PC-9 (cell line): ENCODE results near the gene MFNG. TPM values are rescaled to one million over a fixed set of nuclear protein-coding genes. Genes with fewer than 3 reads are reported as not detected.

ENCODE experiments used
- BruUV-seq: library from RNA; stranded (reverse); fragments of 400-500 nt; replicated peaks from 2 replicates; lab custom pipeline; 2021; lab: Mats Ljungman, UMichigan
- CTCF ChIA-PET: fragments of 300-600 bp; sonication (Branson Sonifier 250); formaldehyde crosslinking; loops from one replicate; lab custom pipeline; 2022; ENCODE audit warnings: antibody characterized with exemption; lab: Charles Lee
- POLR2A ChIA-PET: fragments of 300-600 bp; sonication (Branson Sonifier 250); formaldehyde crosslinking; loops from one replicate; lab custom pipeline; 2022; ENCODE audit warnings: antibody characterized with exemption; ENCODE audit not compliant: unreplicated experiment; lab: Charles Lee
- DNase-seq, 2 experiments: peaks; one replicate each; pipeline versions ENCODE4 v3.0.0 to v3.0.0-alpha.2; 2015 to 2022; ENCODE audit warnings: mixed read lengths in 1 of 2
- H2AFZ ChIP-seq: fragments of 200-600 bp; sonication (generic); 2 replicates; pipeline ENCODE4 v1.8.1; 2017; ENCODE audit warnings: antibody characterized with exemption
- H3F3A ChIP-seq: fragments of 200-600 bp; sonication (generic); 2 replicates; pipeline ENCODE4 v1.8.1; 2017; ENCODE audit warnings: antibody characterized with exemption, mild to moderate bottlenecking, low read depth; ENCODE audit not compliant: insufficient read depth
- H3K27ac ChIP-seq: fragments of 200-600 bp; sonication (generic); 2 replicates; pipeline ENCODE4 v1.6.1; 2016; ENCODE audit warnings: mixed run types
- H3K27me3 ChIP-seq: fragments of 200-600 bp; sonication (generic); 2 replicates; pipeline ENCODE4 v1.6.1; 2016; ENCODE audit warnings: low read depth, mixed run types; ENCODE audit not compliant: insufficient read depth
- H3K36me3 ChIP-seq: fragments of 200-600 bp; sonication (generic); 2 replicates; pipeline ENCODE4 v1.6.1; 2016; ENCODE audit warnings: low read depth, mixed run types
- H3K4me1 ChIP-seq: fragments of 200-600 bp; sonication (generic); replicated peaks from 2 replicates; pipeline ENCODE4 v1.6.1; 2016; ENCODE audit warnings: mixed run types; ENCODE audit not compliant: insufficient read depth
- H3K4me2 ChIP-seq: fragments of 200-600 bp; sonication (generic); 2 replicates; pipeline ENCODE4 v1.6.1; 2017; ENCODE audit warnings: mixed run types
- H3K4me3 ChIP-seq: fragments of 200-600 bp; sonication (generic); 2 replicates; pipeline ENCODE4 v1.6.1; 2016; ENCODE audit warnings: mixed run types
- H3K79me2 ChIP-seq: fragments of 200-600 bp; sonication (generic); 2 replicates; pipeline ENCODE4 v1.6.1; 2017; ENCODE audit warnings: low read depth, mixed run types
- H3K9me2 ChIP-seq: fragments of 200-600 bp; sonication (generic); 2 replicates; pipeline ENCODE4 v1.8.1; 2017; ENCODE audit warnings: mild to moderate bottlenecking; ENCODE audit not compliant: insufficient read depth
- H3K9me3 ChIP-seq: fragments of 200-600 bp; sonication (generic); 2 replicates; pipeline ENCODE4 v1.8.1; 2016; ENCODE audit warnings: low read depth; ENCODE audit not compliant: insufficient read depth
- H4K20me1 ChIP-seq: fragments of 200-600 bp; sonication (generic); 2 replicates; pipeline ENCODE4 v1.8.1; 2017; ENCODE audit not compliant: insufficient read depth
- EZH2 ChIP-seq: fragments of 200-600 bp; sonication (generic); IDR thresholded peaks from 2 replicates; pipeline ENCODE4 v1.8.0; 2017; ENCODE audit warnings: antibody characterized with exemption, low read depth
- intact Hi-C: fragments of 100-400 bp; cut with micrococcal nuclease; formaldehyde crosslinking; loops from one replicate; pipeline ENCODE4 v1.10.0; 2022; ENCODE audit not compliant: unreplicated experiment
- total RNA-seq: library from RNA; stranded (reverse); gene quantifications from 2 replicates; pipeline ENCODE4 v1.2.3, GENCODE V29; 2021
- TF ChIP-seq, protein P1 (sequence below): fragments of 200-600 bp; sonication (generic); conservative IDR thresholded peaks from 2 replicates; pipeline ENCODE4 v1.6.1; 2017; ENCODE audit warnings: mixed run types, antibody characterized with exemption, mild to moderate bottlenecking, moderate library complexity

Gene MFNG
- total RNA-seq, 1 experiment from 2014 or later, result 28.1 TPM

- H3K9me3 ChIP-seq, result no peaks in the 10 kb centered on the region
- intact Hi-C loops, result no loop called here
- H3K27me3 ChIP-seq, result no peaks in the 10 kb centered on the region
- H3K4me3 ChIP-seq, result peak overlapping the region; percentile 90
- DNase-seq, result no peak
- POLR2A ChIA-PET, result no interaction called here
- CTCF ChIA-PET, result no interaction called here
- H3K79me2 ChIP-seq, result peaks cover 17% of the 10 kb centered on the region
- H3K36me3 ChIP-seq, result no peaks in the 10 kb centered on the region
- H3K4me1 ChIP-seq, result peaks cover 41% of the 10 kb centered on the region
- H2AFZ ChIP-seq, result peak overlapping the region; percentile 92
- no peak overlapping the region for H3K27ac ChIP-seq
- H3K4me2 ChIP-seq, result peak overlapping the region; percentile 88
- no peak for TF ChIP-seq EZH2
- TF ChIP-seq, protein P1, sequence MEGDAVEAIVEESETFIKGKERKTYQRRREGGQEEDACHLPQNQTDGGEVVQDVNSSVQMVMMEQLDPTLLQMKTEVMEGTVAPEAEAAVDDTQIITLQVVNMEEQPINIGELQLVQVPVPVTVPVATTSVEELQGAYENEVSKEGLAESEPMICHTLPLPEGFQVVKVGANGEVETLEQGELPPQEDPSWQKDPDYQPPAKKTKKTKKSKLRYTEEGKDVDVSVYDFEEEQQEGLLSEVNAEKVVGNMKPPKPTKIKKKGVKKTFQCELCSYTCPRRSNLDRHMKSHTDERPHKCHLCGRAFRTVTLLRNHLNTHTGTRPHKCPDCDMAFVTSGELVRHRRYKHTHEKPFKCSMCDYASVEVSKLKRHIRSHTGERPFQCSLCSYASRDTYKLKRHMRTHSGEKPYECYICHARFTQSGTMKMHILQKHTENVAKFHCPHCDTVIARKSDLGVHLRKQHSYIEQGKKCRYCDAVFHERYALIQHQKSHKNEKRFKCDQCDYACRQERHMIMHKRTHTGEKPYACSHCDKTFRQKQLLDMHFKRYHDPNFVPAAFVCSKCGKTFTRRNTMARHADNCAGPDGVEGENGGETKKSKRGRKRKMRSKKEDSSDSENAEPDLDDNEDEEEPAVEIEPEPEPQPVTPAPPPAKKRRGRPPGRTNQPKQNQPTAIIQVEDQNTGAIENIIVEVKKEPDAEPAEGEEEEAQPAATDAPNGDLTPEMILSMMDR, result no peak
- H3F3A ChIP-seq, result peaks cover 43% of the 10 kb centered on the region
- no peaks in the 10 kb centered on the region for H4K20me1 ChIP-seq
- no TSS peak for BruUV-seq
- no peaks in the 10 kb centered on the region for H3K9me2 ChIP-seq
Measured at GRCh38 chr22:37426706-37427134, 59.5 kb downstream of the MFNG start.

GRCh38 chr22:37425800-37426705 is 60.1 kb downstream of the MFNG start:
- Histone ChIP-seq H4K20me1 (no peaks in the 10 kb centered on the region), H3K9me3 (no peaks in the 10 kb centered on the region), H3K79me2 (peaks cover 24% of the 10 kb centered on the region), H3K27ac (no peak overlapping the region), H3K9me2 (no peaks in the 10 kb centered on the region), H3K36me3 (no peaks in the 10 kb centered on the region), H3K4me3 (peak overlapping the region; percentile 90), H3K27me3 (no peaks in the 10 kb centered on the region), H3K4me1 (peaks cover 39% of the 10 kb centered on the region), H2AFZ (no peak overlapping the region; the same call in 1 of the 2 replicates), H3F3A (peaks cover 36% of the 10 kb centered on the region), H3K4me2 (peak overlapping the region; percentile 88)
- peak in 1 of 2 experiments; percentile 22 for DNase-seq
- CTCF ChIA-PET, result interaction anchor here (0.6 kb wide), 1 partner anchor 23 kb away, joined by 5 read pairs; no protein-coding TSS in a partner anchor
- intact Hi-C loops, result no loop called here
- POLR2A ChIA-PET, result interaction anchor here (0.6 kb wide), 1 partner anchor 86 kb away, joined by 3 read pairs; no protein-coding TSS in a partner anchor
- BruUV-seq, result no TSS peak
- TF ChIP-seq EZH2, result no peak
- TF ChIP-seq, protein P1, result no peak

DNA sequence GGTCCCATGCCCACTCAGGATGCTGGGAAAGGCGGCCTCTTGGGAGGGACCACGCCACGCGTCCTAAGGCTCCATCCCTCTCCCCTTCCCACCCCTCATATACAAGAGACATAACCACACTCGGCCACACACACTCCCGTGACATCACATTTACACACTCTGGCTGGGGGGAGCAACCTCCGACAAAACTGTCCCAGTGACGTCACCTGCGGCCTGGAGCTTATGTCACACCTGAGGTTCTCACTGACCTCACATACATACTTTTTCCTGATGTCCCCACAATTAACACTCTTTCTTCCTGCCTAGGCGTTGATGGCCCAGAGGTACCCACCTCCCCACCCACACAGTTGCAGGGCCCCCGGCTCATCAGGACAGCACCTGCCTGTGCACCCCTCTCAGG is 60.8 kb downstream of the MFNG start:
- Histone ChIP-seq H3K79me2 (peaks cover 31% of the 10 kb centered on the region), H3K4me1 (peaks cover 38% of the 10 kb centered on the region), H3K27ac (no peak overlapping the region), H4K20me1 (no peaks in the 10 kb centered on the region), H3K9me3 (no peaks in the 10 kb centered on the region), H3K36me3 (no peaks in the 10 kb centered on the region), H2AFZ (no peak overlapping the region), H3K4me2 (0 out of 2 replicates have a peak overlapping the region, but pooled peaks have one; percentile 88), H3K9me2 (no peaks in the 10 kb centered on the region), H3F3A (peaks cover 30% of the 10 kb centered on the region), H3K4me3 (no peak overlapping the region), H3K27me3 (no peaks in the 10 kb centered on the region)
- TF ChIP-seq EZH2, result no peak
- TF ChIP-seq, protein P1, result no peak
- ChIA-PET POLR2A (interaction anchor here (0.6 kb wide), 1 partner anchor 87 kb away, joined by 3 read pairs; no protein-coding TSS in a partner anchor), CTCF (interaction anchor here (0.6 kb wide), 1 partner anchor 22 kb away, joined by 5 read pairs; no protein-coding TSS in a partner anchor)
- DNase-seq, result no peak
- intact Hi-C loops, result no loop called here
- no TSS peak for BruUV-seq
